GM12878 (cell line): ENCODE data around the gene MED19. TPM values are rescaled to one million over a fixed set of nuclear protein-coding genes. Genes with fewer than 3 reads are reported as not detected.

Source experiments
- BACH1 ChIP-seq: fragments of 450-650 bp; IDR thresholded peaks from 2 replicates; pipeline ENCODE4 v1.6.1; 2017; ENCODE audit warnings: mild to moderate bottlenecking, borderline replicate concordance
- CBX5 ChIP-seq: sonication (generic); IDR thresholded peaks from 2 replicates; pipeline ENCODE4 v1.6.1; 2016; ENCODE audit warnings: low read depth, moderate library complexity, mild to moderate bottlenecking, inconsistent platforms
- CREB1 ChIP-seq: IDR thresholded peaks from 2 replicates; pipeline ENCODE4 v1.6.1; 2012; ENCODE audit warnings: low read depth, mild to moderate bottlenecking, inconsistent platforms
- HCFC1 ChIP-seq: fragments of 150-350 bp; IDR thresholded peaks from 2 replicates; pipeline ENCODE4 v1.6.1; 2014; ENCODE audit warnings: low read length
- HDGF ChIP-seq: fragments of 450-650 bp; IDR thresholded peaks from 2 replicates; pipeline ENCODE4 v1.6.1; 2016; ENCODE audit warnings: antibody characterized with exemption
- MEF2B ChIP-seq: fragments of 450-650 bp; IDR thresholded peaks from 2 replicates; pipeline ENCODE4 v1.6.1; 2018; ENCODE audit warnings: mild to moderate bottlenecking, moderate library complexity; ENCODE audit not compliant: partially characterized antibody, poor library complexity, severe bottlenecking
- MTA2 ChIP-seq: fragments of 450-650 bp; IDR thresholded peaks from 2 replicates; pipeline ENCODE4 v1.6.1; 2016; ENCODE audit warnings: low read depth, mild to moderate bottlenecking, moderate library complexity
- NRF1 ChIP-seq: conservative IDR thresholded peaks from 2 replicates; pipeline ENCODE4 v1.6.1; 2011; ENCODE audit warnings: mild to moderate bottlenecking, low read depth, low read length, improper control_type of control experiment
- PML ChIP-seq: IDR thresholded peaks from 2 replicates; pipeline ENCODE4 v1.6.1; 2012; ENCODE audit warnings: low read length, inconsistent platforms
- POLR2AphosphoS2 ChIP-seq: IDR thresholded peaks from 2 replicates; pipeline ENCODE4 v1.6.1; 2011; ENCODE audit warnings: low read depth, mild to moderate bottlenecking, low read length, improper control_type of control experiment, moderate library complexity
- RBBP5 ChIP-seq: fragments of 200-600 bp; sonication (generic); conservative IDR thresholded peaks from 2 replicates; pipeline ENCODE4 v1.6.1; 2016
- RFX5 ChIP-seq: IDR thresholded peaks from 2 replicates; pipeline ENCODE4 v1.6.1; 2011; ENCODE audit warnings: low read depth, low read length, improper control_type of control experiment
- RUNX3 ChIP-seq: IDR thresholded peaks from 2 replicates; pipeline ENCODE4 v1.6.1; 2012; ENCODE audit warnings: low read length, inconsistent platforms
- SMAD5 ChIP-seq: IDR thresholded peaks from 2 replicates; pipeline ENCODE4 v1.6.1; 2016; ENCODE audit warnings: antibody characterized with exemption, low read depth
- SMC3 ChIP-seq: IDR thresholded peaks from 2 replicates; pipeline ENCODE4 v1.6.1; 2011; ENCODE audit warnings: low read length, improper control_type of control experiment, borderline replicate concordance
- TAF1 ChIP-seq: IDR thresholded peaks from 2 replicates; pipeline ENCODE4 v1.6.1; 2011; ENCODE audit warnings: mild to moderate bottlenecking, low read depth, low read length, borderline replicate concordance
- TCF12 ChIP-seq: IDR thresholded peaks from 2 replicates; pipeline ENCODE4 v1.6.1; 2011; ENCODE audit warnings: low read depth, mild to moderate bottlenecking, low read length
- ZNF207 ChIP-seq: fragments of 450-650 bp; IDR thresholded peaks from 2 replicates; pipeline ENCODE4 v1.6.1; 2014; ENCODE audit warnings: antibody characterized with exemption, mild to moderate bottlenecking, borderline replicate concordance
- ZNF217 ChIP-seq: fragments of 450-650 bp; IDR thresholded peaks from 2 replicates; pipeline ENCODE4 v1.6.1; 2017; ENCODE audit warnings: antibody characterized with exemption, mild to moderate bottlenecking
- ZNF384 ChIP-seq: IDR thresholded peaks from 2 replicates; pipeline ENCODE4 v1.6.1; 2012; ENCODE audit warnings: low read depth, mild to moderate bottlenecking, low read length, improper control_type of control experiment, borderline replicate concordance
- ZNF622 ChIP-seq: fragments of 450-650 bp; IDR thresholded peaks from 2 replicates; pipeline ENCODE4 v1.6.1; 2017; ENCODE audit warnings: mild to moderate bottlenecking, inconsistent platforms
- ZZZ3 ChIP-seq: IDR thresholded peaks from 2 replicates; pipeline ENCODE4 v1.6.1; 2011; ENCODE audit warnings: low read depth; ENCODE audit not compliant: control insufficient read depth, insufficient read length
- polyA plus RNA-seq, 11 experiments: library from polyadenylated mRNA; depleted of rRNA in 4 of 11; unstranded in 6 of 11; stranded (reverse) in 5 of 11; fragments of >200 nt; fragmentation: Nextera tagmentation in 4 of 11; fragmentation: Illumina TruSeq in 1 of 11; extraction: Ambion mirVana in 4 of 11; extraction: Trizol in 1 of 11; gene quantifications; 1 replicate in 1 of 11; 2 replicates in 10 of 11; pipeline versions ENCODE4 v1.2.1 to v1.2.3, GENCODE V29; 2011 to 2016; ENCODE audit warnings: inconsistent platforms in 2 of 11, missing spikeins in 2 of 11, low read depth in 1 of 11
- total RNA-seq, 4 experiments: library from RNA; depleted of rRNA in 3 of 4; stranded (reverse); fragments of >200 nt in 3 of 4; fragmentation: Illumina TruSeq in 1 of 4; extraction: Trizol in 1 of 4; gene quantifications; 2 replicates each; pipeline versions ENCODE4 v1.2.1 to v1.2.3, GENCODE V29; 2013 to 2021
- TF ChIP-seq, protein P1 (sequence below): fragments of 450-650 bp; conservative IDR thresholded peaks from 2 replicates; pipeline ENCODE4 v1.6.1; 2017; ENCODE audit warnings: mild to moderate bottlenecking, moderate library complexity
- TF ChIP-seq, protein P2 (sequence below): fragments of 450-650 bp; IDR thresholded peaks from 2 replicates; pipeline ENCODE4 v1.6.1; 2017; ENCODE audit warnings: mild to moderate bottlenecking, moderate library complexity
- TF ChIP-seq, protein P3 (sequence below): IDR thresholded peaks from 2 replicates; pipeline ENCODE4 v1.6.1; 2011; ENCODE audit warnings: borderline replicate concordance, low read depth, mild to moderate bottlenecking, moderate library complexity, mixed read lengths, low read length; ENCODE audit not compliant: insufficient read depth; ENCODE audit errors: extremely low read length

Gene MED19
- total and polyA plus RNA-seq, 10 of the 15 experiments (the other 5 are each of a cell fraction or from before 2014, with no cell fraction given): 4.9 to 28.2 (median 17.3) TPM

DNA sequence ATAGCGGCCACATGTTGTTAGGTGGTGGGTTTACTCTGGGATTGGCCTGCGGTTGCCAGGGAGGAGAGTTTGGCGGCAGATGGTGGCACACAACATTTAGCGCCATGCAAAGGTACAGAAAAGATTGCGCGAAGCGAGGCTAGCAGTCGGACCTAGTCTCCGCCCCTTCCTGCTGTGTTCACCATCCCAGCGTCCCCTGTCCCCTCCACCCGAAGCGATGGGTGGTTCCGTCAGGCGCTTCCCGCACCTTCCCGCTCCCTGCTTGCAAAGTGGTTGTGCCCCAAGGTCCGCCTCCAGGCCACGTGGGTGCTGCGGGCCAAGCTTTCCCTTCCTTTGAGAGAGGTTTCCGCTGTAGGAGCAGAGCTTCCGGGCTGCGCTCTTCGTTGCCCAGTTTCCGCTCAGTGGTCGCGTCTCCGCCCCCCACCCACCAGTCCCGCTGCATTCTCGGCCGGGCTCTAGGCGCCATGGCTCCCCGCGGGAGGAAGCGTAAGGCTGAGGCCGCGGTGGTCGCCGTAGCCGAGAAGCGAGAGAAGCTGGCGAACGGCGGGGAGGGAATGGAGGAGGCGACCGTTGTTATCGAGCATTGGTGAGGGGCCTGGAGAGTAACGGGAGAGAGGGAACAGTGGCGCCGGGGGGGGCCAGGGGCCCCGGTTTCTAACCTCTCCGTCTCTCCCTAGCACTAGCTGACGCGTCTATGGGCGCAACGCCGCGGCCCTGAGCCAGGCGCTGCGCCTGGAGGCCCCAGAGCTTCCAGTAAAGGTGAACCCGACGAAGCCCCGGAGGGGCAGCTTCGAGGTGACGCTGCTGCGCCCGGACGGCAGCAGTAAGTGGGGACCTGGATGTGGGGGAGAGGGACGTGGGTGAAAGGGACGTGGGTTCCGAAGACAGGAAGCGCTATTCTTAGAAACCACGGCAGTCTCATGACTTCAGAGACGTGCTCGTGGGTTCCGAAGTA lies 29.4 kb upstream of the MED19 start, which contains the start of gene SELENOH (continued):
- TF ChIP-seq MTA2 (no peak), SMAD5 (peak; percentile 70; the same call in 1 of the 2 replicates), MEF2B (peak; percentile 65), POLR2AphosphoS2 (peak; percentile 80), NRF1 (no peak; the same call in 1 of the 2 replicates), SMC3 (no peak), CREB1 (peak; percentile 81), ZNF217 (no peak), TCF12 (peak; percentile 85), BACH1 (peak; percentile 58), ZZZ3 (peak; percentile 20), ZNF207 (peak; percentile 92), ZNF384 (no peak), CBX5 (peak; percentile 98; the same call in 1 of the 2 replicates), RFX5 (peak; percentile 89), RUNX3 (peak; percentile 85), TAF1 (peak; percentile 82), PML (peak; percentile 94), HDGF (peak; percentile 95; the same call in 1 of the 2 replicates), HCFC1 (peak; percentile 88), ZNF622 (no peak), RBBP5 (no peak)
- TF ChIP-seq, protein P1, sequence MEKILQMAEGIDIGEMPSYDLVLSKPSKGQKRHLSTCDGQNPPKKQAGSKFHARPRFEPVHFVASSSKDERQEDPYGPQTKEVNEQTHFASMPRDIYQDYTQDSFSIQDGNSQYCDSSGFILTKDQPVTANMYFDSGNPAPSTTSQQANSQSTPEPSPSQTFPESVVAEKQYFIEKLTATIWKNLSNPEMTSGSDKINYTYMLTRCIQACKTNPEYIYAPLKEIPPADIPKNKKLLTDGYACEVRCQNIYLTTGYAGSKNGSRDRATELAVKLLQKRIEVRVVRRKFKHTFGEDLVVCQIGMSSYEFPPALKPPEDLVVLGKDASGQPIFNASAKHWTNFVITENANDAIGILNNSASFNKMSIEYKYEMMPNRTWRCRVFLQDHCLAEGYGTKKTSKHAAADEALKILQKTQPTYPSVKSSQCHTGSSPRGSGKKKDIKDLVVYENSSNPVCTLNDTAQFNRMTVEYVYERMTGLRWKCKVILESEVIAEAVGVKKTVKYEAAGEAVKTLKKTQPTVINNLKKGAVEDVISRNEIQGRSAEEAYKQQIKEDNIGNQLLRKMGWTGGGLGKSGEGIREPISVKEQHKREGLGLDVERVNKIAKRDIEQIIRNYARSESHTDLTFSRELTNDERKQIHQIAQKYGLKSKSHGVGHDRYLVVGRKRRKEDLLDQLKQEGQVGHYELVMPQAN: peak; percentile 57
- TF ChIP-seq, protein P2, sequence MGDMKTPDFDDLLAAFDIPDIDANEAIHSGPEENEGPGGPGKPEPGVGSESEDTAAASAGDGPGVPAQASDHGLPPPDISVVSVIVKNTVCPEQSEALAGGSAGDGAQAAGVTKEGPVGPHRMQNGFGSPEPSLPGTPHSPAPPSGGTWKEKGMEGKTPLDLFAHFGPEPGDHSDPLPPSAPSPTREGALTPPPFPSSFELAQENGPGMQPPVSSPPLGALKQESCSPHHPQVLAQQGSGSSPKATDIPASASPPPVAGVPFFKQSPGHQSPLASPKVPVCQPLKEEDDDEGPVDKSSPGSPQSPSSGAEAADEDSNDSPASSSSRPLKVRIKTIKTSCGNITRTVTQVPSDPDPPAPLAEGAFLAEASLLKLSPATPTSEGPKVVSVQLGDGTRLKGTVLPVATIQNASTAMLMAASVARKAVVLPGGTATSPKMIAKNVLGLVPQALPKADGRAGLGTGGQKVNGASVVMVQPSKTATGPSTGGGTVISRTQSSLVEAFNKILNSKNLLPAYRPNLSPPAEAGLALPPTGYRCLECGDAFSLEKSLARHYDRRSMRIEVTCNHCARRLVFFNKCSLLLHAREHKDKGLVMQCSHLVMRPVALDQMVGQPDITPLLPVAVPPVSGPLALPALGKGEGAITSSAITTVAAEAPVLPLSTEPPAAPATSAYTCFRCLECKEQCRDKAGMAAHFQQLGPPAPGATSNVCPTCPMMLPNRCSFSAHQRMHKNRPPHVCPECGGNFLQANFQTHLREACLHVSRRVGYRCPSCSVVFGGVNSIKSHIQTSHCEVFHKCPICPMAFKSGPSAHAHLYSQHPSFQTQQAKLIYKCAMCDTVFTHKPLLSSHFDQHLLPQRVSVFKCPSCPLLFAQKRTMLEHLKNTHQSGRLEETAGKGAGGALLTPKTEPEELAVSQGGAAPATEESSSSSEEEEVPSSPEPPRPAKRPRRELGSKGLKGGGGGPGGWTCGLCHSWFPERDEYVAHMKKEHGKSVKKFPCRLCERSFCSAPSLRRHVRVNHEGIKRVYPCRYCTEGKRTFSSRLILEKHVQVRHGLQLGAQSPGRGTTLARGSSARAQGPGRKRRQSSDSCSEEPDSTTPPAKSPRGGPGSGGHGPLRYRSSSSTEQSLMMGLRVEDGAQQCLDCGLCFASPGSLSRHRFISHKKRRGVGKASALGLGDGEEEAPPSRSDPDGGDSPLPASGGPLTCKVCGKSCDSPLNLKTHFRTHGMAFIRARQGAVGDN: peak; percentile 68; the same call in 1 of the 2 replicates
- TF ChIP-seq, protein P3, sequence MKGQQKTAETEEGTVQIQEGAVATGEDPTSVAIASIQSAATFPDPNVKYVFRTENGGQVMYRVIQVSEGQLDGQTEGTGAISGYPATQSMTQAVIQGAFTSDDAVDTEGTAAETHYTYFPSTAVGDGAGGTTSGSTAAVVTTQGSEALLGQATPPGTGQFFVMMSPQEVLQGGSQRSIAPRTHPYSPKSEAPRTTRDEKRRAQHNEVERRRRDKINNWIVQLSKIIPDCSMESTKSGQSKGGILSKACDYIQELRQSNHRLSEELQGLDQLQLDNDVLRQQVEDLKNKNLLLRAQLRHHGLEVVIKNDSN: peak; percentile 90
